IPS-NIHi7 (cell line): Measurements from ENCODE around the gene SLC25A21.

Experiments used
- DNase-seq: peaks from one replicate; pipeline ENCODE4 v3.0.0; 2012; ENCODE audit warnings: mixed read lengths; ENCODE audit errors: extremely low spot score

The SLC25A21 gene

GRCh38 chr14:36652542-36653201 lies 519.7 kb downstream of the SLC25A21 start:
- no peak for DNase-seq

- DNase-seq, result no peak
Observed at GRCh38 chr14:36649872-36650650, 522.3 kb downstream of the SLC25A21 start.

GRCh38 chr14:36647824-36648753 lies 524.3 kb downstream of the SLC25A21 start:
- peak; percentile 71 for DNase-seq

GRCh38 chr14:36647417-36647823 lies 525.0 kb downstream of the SLC25A21 start:
- DNase-seq, result no peak

GRCh38 chr14:36646664-36647416 lies 525.6 kb downstream of the SLC25A21 start:
- no peak for DNase-seq

- DNase-seq, result no peak
Observed at GRCh38 chr14:36633580-36633979, 538.8 kb downstream of the SLC25A21 start.
